ENCODE measurements around the gene ENTPD1.

- TF ChIP-seq CTCF (IDR thresholded peaks at IDR 0.05) (no peak), EP300 (IDR thresholded peaks at IDR 0.05) (no peak), POLR2A (IDR thresholded peaks at IDR 0.05; ENCODE audit: low read depth) (no peak)
Observed at GRCh38 chr10:95706573-95706972, 49.4 kb upstream of the ENTPD1 start.

Measured in esophagus muscularis mucosa (tissue), 4 donors.